COLO829 (cell line): ENCODE data around the gene C19orf53.
A peak's percentile ranks its signal among the peaks of the same experiment; 100 is the strongest.
"Not testable (repeated sequence)": the region's sequence is repeated elsewhere in the genome, so short reads cannot be mapped to it uniquely, and the experiment has no call there.

Source experiments
- DNase-seq: peaks from one replicate; pipeline ENCODE4 v3.0.0; 2012; ENCODE audit warnings: low spot score

C19orf53 gene

GRCh38 chr19:13774217-13775191, at the start of gene C19orf53:
Gene C19orf53 (plus strand): TSS chr19:13774456. CDS start chr19:13774478, 22 bp downstream.
- DNase-seq = peak; percentile 93

- no peak for DNase-seq
Measured at GRCh38 chr19:13726323-13726722, 47.9 kb upstream of the C19orf53 start.

DNA sequence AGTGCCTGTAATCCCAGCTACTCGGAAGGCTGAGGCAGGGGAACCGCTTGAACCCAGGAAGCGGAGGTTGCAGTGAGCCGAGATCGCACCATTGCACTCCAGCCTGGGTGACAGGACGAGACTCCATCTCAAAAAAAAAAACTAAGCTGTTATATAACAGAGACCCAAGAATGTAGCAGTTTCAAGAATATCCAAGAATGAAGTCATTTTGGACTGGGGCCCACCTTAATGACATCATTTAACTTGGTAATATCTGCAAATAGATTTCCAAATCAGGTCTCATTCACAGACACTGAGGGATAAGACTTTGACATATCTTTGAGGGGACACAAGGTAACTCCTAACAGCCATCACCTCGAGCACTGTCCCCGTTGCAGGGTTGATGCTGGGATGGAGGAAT, 46.5 kb upstream of the C19orf53 start:
- no peak for DNase-seq

DNA sequence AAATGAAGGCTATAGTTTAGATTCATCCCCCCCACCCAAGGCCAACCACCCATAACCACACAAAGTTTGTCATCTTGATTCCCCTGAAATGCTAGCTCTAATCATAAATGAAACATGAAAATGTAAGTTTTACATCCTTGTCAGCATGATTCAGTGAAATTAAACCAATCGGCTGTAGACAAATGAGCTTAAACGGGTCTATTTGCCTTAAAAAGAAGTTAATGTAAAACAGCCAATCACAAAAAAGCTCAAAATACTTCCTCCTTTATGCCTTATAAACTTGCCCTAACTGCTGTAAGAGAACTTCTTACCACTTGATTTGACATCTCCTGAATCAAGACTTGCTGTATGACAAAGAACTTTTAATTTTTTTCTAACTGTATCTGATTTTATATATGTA, 44.4 kb upstream of the C19orf53 start:
- DNase-seq = no peak

DNA sequence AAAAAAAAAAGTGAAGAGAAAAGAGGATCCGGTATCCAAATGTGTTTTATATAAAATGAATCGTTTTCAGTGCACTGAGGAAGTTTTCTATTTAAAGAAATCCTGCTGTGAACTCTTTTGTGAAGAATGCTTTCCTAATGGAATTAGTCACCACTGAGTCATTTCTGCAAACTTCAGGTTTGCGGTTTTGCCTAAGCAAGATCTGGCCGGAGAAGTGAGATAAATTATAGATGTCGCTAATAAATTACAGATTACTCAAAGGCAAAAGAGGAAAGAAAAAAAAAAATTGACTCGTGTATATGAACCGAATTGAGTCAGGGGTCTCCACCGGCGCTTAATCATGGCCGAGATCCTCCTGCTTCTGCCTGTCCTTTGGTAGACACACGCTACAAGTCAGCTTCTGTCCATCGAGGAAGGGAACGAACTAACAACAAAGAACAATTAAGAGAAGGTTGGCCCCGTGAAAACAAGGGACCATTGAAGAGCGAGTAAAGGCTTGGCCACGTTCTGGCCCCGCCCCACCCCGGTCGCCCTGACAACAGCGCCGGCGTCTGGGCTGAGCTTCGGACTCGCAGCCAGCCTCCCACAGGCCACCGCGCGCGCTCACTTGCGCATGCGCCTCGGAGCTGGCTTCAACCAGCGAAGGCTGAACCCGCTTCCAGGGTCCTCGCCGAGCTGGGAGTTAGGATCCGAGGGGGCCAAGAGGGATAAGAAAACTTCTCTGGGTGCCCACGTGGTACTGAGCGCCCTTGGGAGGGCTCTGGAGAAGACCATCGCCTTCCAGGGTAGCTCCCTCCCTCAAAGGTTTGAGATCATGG, 42.9 kb upstream of the C19orf53 start:
- peak; percentile 99 for DNase-seq

DNA sequence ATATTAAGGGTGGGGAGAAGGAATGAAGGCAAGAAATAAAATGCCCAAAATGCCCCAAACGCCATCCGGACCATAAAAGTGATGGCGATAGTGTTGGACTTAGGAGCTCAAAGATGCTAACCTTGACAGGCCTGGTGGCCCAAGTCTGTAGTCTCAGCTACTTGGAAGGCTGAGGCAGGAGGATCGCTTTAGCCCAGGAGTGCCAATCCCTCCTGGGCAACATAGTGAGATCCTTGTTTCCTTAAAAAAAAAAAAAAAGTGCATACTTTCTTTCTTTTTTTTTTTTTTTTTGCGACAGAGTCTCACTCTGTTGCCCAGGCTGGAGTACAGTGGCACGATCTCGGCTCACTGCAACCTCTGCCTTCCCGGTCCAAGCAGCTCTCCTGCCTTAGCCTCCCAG, 41.9 kb upstream of the C19orf53 start:
- DNase-seq = no peak

DNA sequence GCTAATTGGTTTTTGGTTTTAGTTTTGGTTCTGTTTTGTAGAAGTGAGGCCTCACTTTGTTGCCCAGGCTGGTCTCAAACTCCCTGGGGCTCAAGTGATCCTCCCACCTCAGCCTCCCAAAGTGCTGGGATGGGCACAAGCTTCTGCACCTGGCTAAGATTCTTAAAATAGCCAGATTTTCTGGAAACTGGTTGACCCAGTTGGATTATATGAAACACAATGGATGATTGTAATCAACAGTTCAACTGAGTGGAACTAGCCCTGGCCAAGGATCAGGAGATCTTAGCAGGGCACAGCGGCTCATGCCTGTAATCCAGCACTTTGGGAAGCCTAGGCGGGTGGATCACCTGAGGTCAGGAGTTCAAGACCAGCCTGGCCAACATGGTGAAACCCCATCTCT, 39.5 kb upstream of the C19orf53 start:
- no peak for DNase-seq

- DNase-seq = no peak
Measured at GRCh38 chr19:13738073-13738472, 36.2 kb upstream of the C19orf53 start.

DNA sequence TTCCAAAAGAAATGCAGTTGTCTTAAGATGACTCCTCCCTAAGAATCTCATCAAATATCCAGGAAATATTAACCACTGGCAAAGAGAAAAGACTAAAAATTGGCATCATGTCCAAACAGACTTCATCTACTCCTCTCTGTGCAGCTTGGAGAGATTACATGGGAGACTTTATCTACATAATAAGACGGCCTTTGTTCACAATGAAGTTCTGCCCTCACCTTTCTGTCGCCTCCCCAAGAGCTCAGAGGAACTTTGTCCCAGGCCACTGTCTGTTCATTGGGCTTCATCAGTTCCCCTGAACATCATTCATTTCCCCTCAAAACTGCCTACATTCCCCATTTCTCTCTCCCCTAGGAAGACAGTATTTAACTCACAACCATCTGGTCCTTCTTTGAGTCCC, 32.4 kb upstream of the C19orf53 start:
- DNase-seq = no peak

DNA sequence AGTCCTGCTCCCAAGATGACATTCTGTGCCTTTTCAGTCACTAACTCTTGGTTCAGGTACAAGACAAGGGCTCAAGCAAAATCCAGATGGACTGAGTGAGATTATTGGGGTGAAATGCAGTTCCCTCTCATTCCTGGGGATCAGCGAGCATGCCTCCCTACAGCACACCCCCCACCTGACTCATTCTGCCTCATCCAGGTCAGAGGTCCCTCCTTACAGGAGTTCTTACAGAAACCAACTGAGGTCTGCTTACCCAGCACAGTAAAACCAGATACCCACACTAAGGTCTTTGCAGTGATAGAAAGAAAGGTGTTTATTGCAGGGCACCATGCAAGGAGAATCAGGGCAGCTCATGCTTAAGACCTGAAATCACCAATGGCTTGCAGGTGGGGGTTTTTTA, 31.5 kb upstream of the C19orf53 start:
- no peak for DNase-seq

DNA sequence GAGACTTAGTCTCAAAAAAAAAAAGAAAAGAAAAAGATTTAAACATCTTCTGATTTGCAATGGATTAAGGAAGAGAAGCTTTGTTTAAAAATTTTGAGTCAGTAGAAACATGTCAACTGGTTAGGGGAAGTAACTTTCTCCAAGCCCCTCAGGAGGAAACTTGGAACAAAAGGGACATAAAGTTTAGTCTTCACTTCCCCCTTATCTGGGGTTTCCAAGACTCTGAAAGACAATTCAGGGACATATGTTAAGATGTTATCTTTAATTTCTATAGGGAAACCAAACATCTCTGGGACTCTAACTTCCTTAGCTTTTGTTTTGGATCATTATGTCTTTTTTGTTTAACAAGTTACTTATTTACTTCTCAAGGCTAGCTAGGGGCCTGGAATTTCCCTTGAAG, 30.1 kb upstream of the C19orf53 start:
- DNase-seq = no peak

DNA sequence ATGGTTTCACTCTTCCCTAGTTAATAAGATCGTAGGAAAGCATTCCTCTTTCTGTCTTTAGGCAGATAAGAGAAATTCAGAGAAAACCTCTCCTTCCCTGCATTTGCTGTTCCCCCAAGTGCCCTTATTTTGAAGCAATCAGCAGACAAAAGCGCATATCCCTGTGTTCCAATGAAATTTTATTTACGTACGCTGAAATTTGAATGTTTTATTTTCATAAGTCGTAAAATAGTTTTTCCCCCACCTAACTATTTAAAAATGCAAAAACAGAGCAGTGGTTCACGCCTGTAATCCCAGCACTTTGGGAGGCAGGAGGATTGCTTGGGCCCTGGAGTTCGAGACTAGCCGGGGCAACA, 27.2 kb upstream of the C19orf53 start:
- DNase-seq = no peak

DNA sequence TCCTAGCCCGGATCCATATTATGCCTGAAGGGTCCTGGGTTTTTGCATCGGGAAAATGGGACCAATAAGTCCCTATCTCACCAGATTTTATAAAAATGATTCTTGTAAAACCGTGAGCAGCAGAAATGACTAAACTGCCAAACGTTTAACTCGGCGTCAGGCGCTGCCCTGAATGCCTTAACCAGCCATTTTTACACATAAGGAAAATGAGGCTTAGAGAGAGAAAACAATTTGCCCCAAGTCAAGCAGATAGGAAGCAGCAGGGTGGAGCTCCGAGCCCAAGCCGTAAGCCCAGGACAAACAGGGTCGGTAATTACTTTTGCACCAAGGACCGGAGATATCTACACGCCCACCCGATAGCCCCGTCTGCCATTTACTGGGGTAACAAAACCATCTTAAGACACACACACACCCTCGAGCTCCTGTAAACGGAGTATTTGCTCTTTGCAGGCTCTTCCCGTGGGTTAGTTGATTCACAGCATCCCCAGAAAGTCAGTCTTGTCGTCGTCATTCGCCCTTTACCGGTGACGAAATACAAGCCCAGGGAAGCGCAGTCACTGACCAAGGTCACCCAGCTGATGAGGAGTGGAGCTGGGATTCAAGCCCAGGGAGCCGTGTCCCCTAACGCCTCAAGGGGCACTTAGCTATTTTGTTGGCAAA, 26.0 kb upstream of the C19orf53 start:
- DNase-seq = peak; percentile 19

DNA sequence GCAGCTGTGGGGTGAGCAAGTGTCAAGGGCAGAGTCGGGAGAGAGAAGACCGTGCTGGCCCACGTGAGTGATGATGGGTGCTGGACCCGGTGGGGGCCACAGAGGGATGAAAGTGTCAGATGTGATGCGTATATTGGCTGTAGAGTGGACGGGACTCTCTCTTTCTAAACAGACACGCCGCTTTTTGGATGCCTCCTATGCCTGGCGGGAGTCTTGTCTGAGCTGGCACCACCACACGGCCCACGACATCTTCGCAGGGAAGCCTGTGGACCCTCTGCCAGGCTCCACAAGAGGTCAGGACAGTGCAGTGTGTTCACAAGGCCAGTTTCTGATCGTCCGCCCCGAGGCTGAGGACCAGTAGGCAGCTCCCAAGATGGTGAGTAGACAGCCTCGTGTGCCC, 22.8 kb upstream of the C19orf53 start:
- DNase-seq = no peak

- DNase-seq = not testable (repeated sequence)
Measured at GRCh38 chr19:13753622-13754021, 20.6 kb upstream of the C19orf53 start.

DNA sequence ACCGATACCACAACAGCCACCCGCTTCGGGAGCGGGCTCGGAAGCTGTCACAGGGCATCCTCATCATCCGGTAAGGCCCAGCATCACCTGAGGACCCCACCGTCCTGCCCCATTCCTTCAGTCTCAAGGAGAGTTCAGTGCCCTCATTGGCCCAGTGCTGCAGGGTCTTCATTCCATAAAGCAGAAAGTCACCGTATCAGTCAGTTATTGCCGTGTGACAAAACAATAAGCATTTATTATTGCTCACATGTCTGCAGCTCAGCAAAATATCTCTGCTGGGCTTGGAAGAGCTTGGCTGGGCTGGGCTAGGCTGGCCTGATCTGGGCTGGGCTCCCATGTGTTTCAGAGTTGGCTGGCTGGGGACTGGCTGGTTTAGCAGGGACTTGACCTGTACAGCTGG, 18.0 kb upstream of the C19orf53 start:
- DNase-seq = no peak

DNA sequence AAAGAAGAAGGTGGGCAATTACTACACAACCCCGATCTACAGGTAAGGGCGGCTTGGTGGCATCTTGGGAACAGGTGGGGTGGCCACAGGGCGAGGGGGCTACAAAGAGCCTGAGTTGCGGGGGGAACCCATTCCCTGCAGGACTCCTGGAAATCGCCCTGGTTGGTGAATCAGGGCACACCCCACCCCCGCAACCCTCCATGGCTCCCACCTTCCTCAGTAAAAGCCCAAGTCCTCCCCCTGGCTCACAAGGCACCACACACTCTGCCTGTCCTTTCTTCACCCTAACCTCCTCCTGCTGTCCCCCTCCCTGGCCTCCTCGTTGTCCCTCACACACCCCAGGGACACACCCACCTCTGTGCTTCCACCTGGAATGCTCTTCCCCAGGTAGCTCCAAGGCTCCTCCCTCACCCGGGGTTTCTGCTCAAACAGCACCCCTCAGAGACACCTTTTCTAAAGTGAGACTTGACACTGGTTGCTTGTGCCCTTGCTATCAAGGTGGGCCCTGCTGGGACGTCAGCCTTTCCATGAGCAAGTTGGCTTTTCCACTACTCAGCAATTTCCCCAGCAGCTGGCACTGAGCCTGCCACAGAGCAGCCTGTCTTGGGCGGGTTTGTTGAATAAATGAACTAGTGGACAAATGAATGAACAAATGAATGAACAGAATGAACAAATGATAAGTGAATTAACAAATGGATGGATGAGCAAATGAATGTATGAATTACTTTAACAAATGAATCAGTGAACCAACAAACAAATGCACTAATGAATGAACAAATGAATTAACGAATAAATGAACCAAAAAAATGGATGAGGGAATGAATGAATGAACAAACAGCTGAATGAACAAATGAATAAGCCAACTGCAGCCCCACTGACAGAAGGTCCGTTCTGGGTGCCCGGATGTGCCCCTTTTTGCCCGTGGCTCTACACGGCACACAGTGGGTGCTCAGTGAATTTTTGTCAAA, 16.2 kb upstream of the C19orf53 start:
- no peak for DNase-seq

GRCh38 chr19:13758795-13759194, 15.5 kb upstream of the C19orf53 start:
- DNase-seq = no peak

DNA sequence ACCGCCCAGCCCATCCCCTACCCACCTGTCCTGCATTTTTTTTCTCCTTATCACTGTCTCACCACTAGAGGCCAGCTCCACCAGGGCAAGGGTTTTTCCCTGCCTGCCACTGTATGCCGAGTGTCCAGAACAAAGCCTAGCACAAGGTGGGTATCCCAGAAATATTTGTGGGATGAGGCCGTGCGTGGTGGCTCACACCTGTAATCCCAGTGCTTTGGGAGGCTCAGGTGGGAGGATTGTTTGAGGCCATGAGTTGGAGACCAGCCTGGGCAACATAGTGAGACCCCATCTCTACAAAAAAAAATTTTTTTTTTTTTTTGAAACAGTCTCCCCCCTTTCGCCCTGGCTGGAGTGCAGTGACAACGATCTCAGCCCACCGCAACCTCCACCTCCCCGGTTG, 12.8 kb upstream of the C19orf53 start:
- no peak for DNase-seq

DNA sequence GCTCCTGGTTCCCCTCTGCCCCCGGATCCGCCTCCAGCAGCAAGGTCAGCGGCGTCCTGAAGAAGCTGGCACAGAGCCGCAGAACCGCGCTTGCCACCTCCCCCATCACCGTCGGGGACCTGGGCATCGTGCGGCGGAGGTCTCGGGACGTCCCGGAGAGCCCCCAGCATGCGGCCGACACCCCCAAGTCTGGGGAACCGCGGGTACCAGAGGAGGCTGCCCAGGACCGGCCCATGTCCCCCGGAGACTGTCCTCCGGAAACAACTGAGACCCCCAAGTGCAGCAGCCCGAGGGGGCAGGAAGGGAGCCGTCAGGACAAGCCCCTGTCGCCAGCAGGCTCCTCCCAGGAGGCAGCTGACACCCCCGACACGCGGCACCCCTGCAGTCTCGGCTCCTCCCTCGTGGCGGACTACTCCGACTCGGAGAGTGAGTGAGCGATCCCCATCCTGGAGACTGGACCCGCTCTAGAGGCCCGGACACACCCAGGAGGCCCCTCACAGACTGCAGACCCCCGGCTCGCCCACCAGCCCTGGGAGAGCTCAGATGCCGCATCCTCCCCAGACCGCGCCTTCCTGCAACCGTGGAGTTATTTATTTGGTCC, 11.5 kb upstream of the C19orf53 start:
- no peak for DNase-seq

- DNase-seq = no peak
Measured at GRCh38 chr19:13763265-13763664, 11.0 kb upstream of the C19orf53 start.
